Right ventricle myocardium superior (tissue), 1 donor: ENCODE measurements around the gene NEMF. TPM values are rescaled to one million over a fixed set of nuclear protein-coding genes. Genes with fewer than 3 reads are reported as not detected.
A peak's percentile ranks its signal among the peaks of the same experiment; 100 is the strongest.
"Not testable (repeated sequence)": the region's sequence is repeated elsewhere in the genome, so short reads cannot be mapped to it uniquely, and the experiment has no call there.

Experiments used
- ATAC-seq: fragments of 200-7000 bp; cut with Tn5 transposase; one replicate; pipeline ENCODE4 v1.9.1; 2020; ENCODE audit warnings: mild to moderate bottlenecking; ENCODE audit not compliant: poor library complexity
- DNase-seq: peaks from one replicate; pipeline ENCODE4 v3.0.0-alpha.2; 2020
- intact Hi-C: fragments of 100-400 bp; cut with DNase I; formaldehyde crosslinking; loops from one replicate; pipeline ENCODE4 v1.11.2; 2022
- total RNA-seq: library from RNA; stranded (reverse); fragmentation: NEBNext Ultra II Directional; extraction: Animal tissue kit (Norgen Biotek cat#: 25700); gene quantifications from one replicate; pipeline ENCODE4 v1.2.1, GENCODE V29; 2021
- donor health status: DM: no; HTN: yes; CAD: no; lungs with severe emphysema.

NEMF gene
- total RNA-seq, 1 donor from 2014 or later: 44.5 TPM

- DNase-seq (no peak), ATAC-seq (peak; percentile 18)
- intact Hi-C loops: no loop called here
Measured at GRCh38 chr14:49880267-49881064, 27.9 kb upstream of the NEMF start.

- DNase-seq (no peak), ATAC-seq (peak; percentile 82)
- intact Hi-C loops: no loop called here
Measured at GRCh38 chr14:49879646-49880204, 27.1 kb upstream of the NEMF start.

- no peak for ATAC-seq
- DNase-seq: no peak
- intact Hi-C loops: no loop called here
Measured at GRCh38 chr14:49876563-49877127, 24.1 kb upstream of the NEMF start.

GRCh38 chr14:49875640-49876198 lies 23.1 kb upstream of the NEMF start:
- ATAC-seq (no peak), DNase-seq (no peak)
- intact Hi-C loops: no loop called here

- DNase-seq, ATAC-seq, intact Hi-C loops: not testable (repeated sequence)
Measured at GRCh38 chr14:49873548-49873947, 21.0 kb upstream of the NEMF start.

- ATAC-seq (no peak), DNase-seq (no peak)
- intact Hi-C loops: no loop called here
Measured at GRCh38 chr14:49870908-49871307, 18.3 kb upstream of the NEMF start.

GRCh38 chr14:49868720-49869114 lies 16.1 kb upstream of the NEMF start:
- intact Hi-C loops: loop anchor here (5.0 kb wide), 1 partner anchor 239 kb away; no protein-coding TSS in a partner anchor
- ATAC-seq (no peak), DNase-seq (no peak)

- intact Hi-C loops: loop anchor here (5.0 kb wide), 1 partner anchor 239 kb away; no protein-coding TSS in a partner anchor
- DNase-seq: peak; percentile 98
- peak; percentile 98 for ATAC-seq
Measured at GRCh38 chr14:49867831-49868719, 15.5 kb upstream of the NEMF start.

- ATAC-seq (no peak), DNase-seq (peak; percentile 89)
- intact Hi-C loops: loop anchor here (5.0 kb wide), 1 partner anchor 242 kb away; no protein-coding TSS in a partner anchor
Measured at GRCh38 chr14:49865431-49865859, 12.9 kb upstream of the NEMF start.

- DNase-seq (no peak), ATAC-seq (no peak)
- intact Hi-C loops: no loop called here
Measured at GRCh38 chr14:49863487-49864281, 11.1 kb upstream of the NEMF start.

GRCh38 chr14:49862089-49862673 lies 9.6 kb upstream of the NEMF start:
- peak; percentile 82 for DNase-seq

GRCh38 chr14:49861699-49862088 lies 9.1 kb upstream of the NEMF start:
- DNase-seq (peak; percentile 66), ATAC-seq (peak; percentile 32)
- intact Hi-C loops: no loop called here

More at GRCh38 chr14:49862089-49862673, 9.6 kb upstream of the NEMF start:
- peak; percentile 69 for ATAC-seq
- intact Hi-C loops: no loop called here

- intact Hi-C loops: no loop called here
- DNase-seq (no peak), ATAC-seq (no peak)
Measured at GRCh38 chr14:49860988-49861698, 8.6 kb upstream of the NEMF start.

- intact Hi-C loops: no loop called here
- DNase-seq (no peak), ATAC-seq (no peak)
Measured at GRCh38 chr14:49858383-49858782, 5.8 kb upstream of the NEMF start.

GRCh38 chr14:49857427-49858003 lies 4.9 kb upstream of the NEMF start:
- DNase-seq (no peak), ATAC-seq (no peak)
- intact Hi-C loops: no loop called here

- DNase-seq: peak; percentile 77
Measured at GRCh38 chr14:49853572-49854375, 1.2 kb upstream of the NEMF start.

More at GRCh38 chr14:49853572-49854375, 1.2 kb upstream of the NEMF start:
- intact Hi-C loops: no loop called here
- ATAC-seq: peak; percentile 86
